SK-N-SH (cell line): ENCODE results near the gene PLEKHM1. TPM values are rescaled to one million over a fixed set of nuclear protein-coding genes. Genes with fewer than 3 reads are reported as not detected.

Source experiments
- CTCF ChIA-PET: fragments of 300-600, 350-600 bp; formaldehyde crosslinking; extraction: SDS; loops from one replicate; lab custom pipeline; 2021; lab: Yijun Ruan, JAX
- POLR2A ChIA-PET: fragments of 350-600 bp; sonication (Branson Sonifier 250); formaldehyde crosslinking; extraction: SDS; loops from one replicate; lab custom pipeline; 2020; ENCODE audit warnings: antibody characterized with exemption, inconsistent platforms; lab: Yijun Ruan, JAX
- DNase-seq: peaks from one replicate; pipeline ENCODE4 v3.0.0; 2012
- H2AFZ ChIP-seq: fragments of 200-600 bp; sonication (generic); 2 replicates; pipeline ENCODE4 v1.8.1; 2016; ENCODE audit warnings: antibody characterized with exemption, mild to moderate bottlenecking, low read depth
- H3F3A ChIP-seq: fragments of 200-600 bp; sonication (generic); replicated peaks from 2 replicates; pipeline ENCODE3; 2016; ENCODE audit warnings: antibody characterized with exemption, mild to moderate bottlenecking; ENCODE audit not compliant: insufficient read depth
- H3K27ac ChIP-seq, 2 experiments: fragments of 200-500 bp in 1 of 2; fragments of 200-600 bp in 1 of 2; sonication (Bioruptor generic) in 1 of 2; sonication (generic), shearing (Covaris generic) in 1 of 2; 2 replicates each; pipeline versions ENCODE4 v1.5.1 to v1.6.1; 2014 to 2016; ENCODE audit warnings: low read depth in 2 of 2, inconsistent platforms in 1 of 2, low read length in 1 of 2, mild to moderate bottlenecking in 1 of 2, mixed read lengths in 1 of 2
- H3K27me3 ChIP-seq: fragments of 200-600 bp; sonication (generic), shearing (Covaris generic); 2 replicates; pipeline ENCODE4 v1.6.1; 2016; ENCODE audit warnings: mixed run types; ENCODE audit not compliant: insufficient read depth
- H3K36me3 ChIP-seq, 2 experiments: fragments of 200-500 bp in 1 of 2; fragments of 200-600 bp in 1 of 2; sonication (Bioruptor generic) in 1 of 2; sonication (generic) in 1 of 2; replicated peaks in 1 of 2; 2 replicates each; pipeline versions ENCODE3 to v1.5.1; 2014 to 2016; ENCODE audit warnings: low read length in 1 of 2, mild to moderate bottlenecking in 1 of 2; ENCODE audit not compliant: insufficient read depth in 2 of 2, control insufficient read depth in 1 of 2
- H3K4me1 ChIP-seq, 2 experiments: fragments of 200-500 bp in 1 of 2; fragments of 200-600 bp in 1 of 2; sonication (Bioruptor generic) in 1 of 2; sonication (generic), shearing (Covaris generic) in 1 of 2; 2 replicates each; pipeline versions ENCODE4 v1.5.1 to v1.6.1; 2014 to 2016; ENCODE audit warnings: low read depth in 1 of 2, low read length in 1 of 2, mixed run types in 1 of 2; ENCODE audit not compliant: insufficient read depth in 2 of 2, control insufficient read depth in 1 of 2
- H3K4me2 ChIP-seq: fragments of 200-600 bp; sonication (generic), shearing (Covaris generic); 2 replicates; pipeline ENCODE4 v1.6.1; 2017; ENCODE audit warnings: mixed run types
- H3K4me3 ChIP-seq, 2 experiments: fragments of 200-500 bp in 1 of 2; fragments of 200-600 bp in 1 of 2; sonication (Bioruptor generic) in 1 of 2; sonication (generic), shearing (Covaris generic) in 1 of 2; 2 replicates each; pipeline versions ENCODE4 v1.5.1 to v1.8.1; 2014 to 2016; ENCODE audit warnings: low read depth in 2 of 2, inconsistent platforms in 1 of 2, low read length in 1 of 2, mild to moderate bottlenecking in 1 of 2, mixed read lengths in 1 of 2, moderate library complexity in 1 of 2
- H3K79me2 ChIP-seq: fragments of 200-600 bp; sonication (generic); 2 replicates; pipeline ENCODE4 v1.8.1; 2017; ENCODE audit warnings: mild to moderate bottlenecking; ENCODE audit not compliant: insufficient read depth
- H3K9ac ChIP-seq: fragments of 200-600 bp; sonication (generic); 2 replicates; pipeline ENCODE4 v1.6.1; 2017; ENCODE audit warnings: mixed run types
- H3K9me2 ChIP-seq: fragments of 200-600 bp; sonication (generic); 2 replicates; pipeline ENCODE4 v1.6.1; 2017; ENCODE audit warnings: mixed run types
- H3K9me3 ChIP-seq: fragments of 200-600 bp; sonication (generic); 2 replicates; pipeline ENCODE4 v1.6.1; 2017; ENCODE audit warnings: mixed run types, mild to moderate bottlenecking, moderate library complexity
- H4K20me1 ChIP-seq: fragments of 200-600 bp; sonication (generic); 2 replicates; pipeline ENCODE4 v1.6.1; 2017; ENCODE audit warnings: mild to moderate bottlenecking, mixed run types; ENCODE audit not compliant: insufficient read depth
- ELF1 ChIP-seq: IDR thresholded peaks from 2 replicates; pipeline ENCODE4 v1.4.0; 2012
- FOXJ3 ChIP-seq: sonication (generic); formaldehyde crosslinking; IDR thresholded peaks from 2 replicates; pipeline ENCODE4 v1.5.1; 2020; ENCODE audit warnings: mild to moderate bottlenecking, missing genetic modification reagents
- GABPA ChIP-seq: IDR thresholded peaks from 2 replicates; pipeline ENCODE4 v1.4.0; 2012; ENCODE audit warnings: low read depth, mild to moderate bottlenecking
- IRF3 ChIP-seq: fragments of 150-350 bp; IDR thresholded peaks from 2 replicates; pipeline ENCODE4 v1.6.1; 2016; ENCODE audit warnings: mild to moderate bottlenecking, low read depth, low read length
- MXI1 ChIP-seq: IDR thresholded peaks from 2 replicates; pipeline ENCODE4 v1.6.1; 2012; ENCODE audit warnings: mild to moderate bottlenecking, low read depth, low read length, improper control_type of control experiment
- NFIC ChIP-seq: IDR thresholded peaks from 2 replicates; pipeline ENCODE4 v1.4.0; 2012; ENCODE audit warnings: borderline replicate concordance
- NRF1 ChIP-seq: IDR thresholded peaks from 2 replicates; pipeline ENCODE4 v1.6.1; 2012; ENCODE audit warnings: low read depth, mild to moderate bottlenecking, low read length
- RFX5 ChIP-seq: IDR thresholded peaks from 2 replicates; pipeline ENCODE4 v1.6.1; 2012; ENCODE audit warnings: mild to moderate bottlenecking, improper control_type of control experiment, low read length
- SIN3A ChIP-seq: IDR thresholded peaks from 2 replicates; pipeline ENCODE4 v1.6.1; 2012; ENCODE audit warnings: low read depth, mild to moderate bottlenecking, low read length, moderate library complexity, borderline replicate concordance
- SMC3 ChIP-seq: IDR thresholded peaks from 2 replicates; pipeline ENCODE4 v1.6.1; 2012; ENCODE audit warnings: low read depth, low read length, improper control_type of control experiment
- TCF12 ChIP-seq: IDR thresholded peaks from 2 replicates; pipeline ENCODE4 v1.4.0; 2012
- USF2 ChIP-seq: fragments of 150-350 bp; IDR thresholded peaks from 2 replicates; pipeline ENCODE4 v1.6.1; 2017; ENCODE audit warnings: antibody characterized with exemption, low read length, low read depth, borderline replicate concordance
- YY1 ChIP-seq: IDR thresholded peaks from 2 replicates; pipeline ENCODE4 v1.4.0; 2012; ENCODE audit warnings: low read depth, mild to moderate bottlenecking
- WGBS: methylation state at CpG from one replicate; pipeline ENCODE4 v1.1.6; 2017; ENCODE audit warnings: low lambda C conversion rate; 5-methylcytosine and 5-hydroxymethylcytosine counted together
- polyA plus RNA-seq, 3 experiments: library from polyadenylated mRNA; depleted of rRNA; stranded (reverse); fragments of >200 nt; gene quantifications; 2 replicates each; pipeline ENCODE4 v1.2.3, GENCODE V29; 2012
- TF ChIP-seq, protein P1 (sequence below): IDR thresholded peaks from 2 replicates; pipeline ENCODE4 v1.4.0; 2012; ENCODE audit warnings: low read depth, borderline replicate concordance
- TF ChIP-seq, protein P2 (sequence below): fragments of 200-600 bp; sonication (generic); IDR thresholded peaks from 2 replicates; pipeline ENCODE4 v1.6.1; 2017; ENCODE audit warnings: antibody characterized with exemption, mild to moderate bottlenecking, moderate library complexity
- TF ChIP-seq, protein P3 (sequence below): IDR thresholded peaks from 2 replicates; pipeline ENCODE4 v1.4.0; 2012; ENCODE audit warnings: low read depth, borderline replicate concordance

The PLEKHM1 gene
- polyA plus RNA-seq, 1 of the 3 experiments (the other 2 are of a cell fraction), result 12.3 TPM

- TF ChIP-seq FOXJ3 (CRISPR knock-in tag) (no peak), RFX5 (no peak), USF2 (no peak), MXI1 (no peak), SIN3A (no peak)
- H3K4me3 ChIP-seq, result no peak overlapping the region
- ChIA-PET CTCF (interaction anchor here (0.5 to 15.6 kb wide), 23 partner anchors 9 to 462 kb away, joined by 3 to 260 read pairs (median 6); partner anchors contain the start of gene FMNL1), POLR2A (no interaction called here)
- H3K9me2 ChIP-seq, result no peaks in the 10 kb centered on the region
- H3K4me2 ChIP-seq, result no peak overlapping the region
- H3K27ac ChIP-seq, result no peak overlapping the region
- no peaks in the 10 kb centered on the region for H3K9me3 ChIP-seq
- H3K4me1 ChIP-seq, result peaks cover 0 to 8% of the 10 kb centered on the region in 2 experiments; a peak in 1 of 4 replicates
- no peaks in the 10 kb centered on the region for H3F3A ChIP-seq
- 90% methylated on average over 20 of the region's 60 CpGs for WGBS
- no peaks in the 10 kb centered on the region for H3K79me2 ChIP-seq
- H4K20me1 ChIP-seq, result no peaks in the 10 kb centered on the region
- H3K36me3 ChIP-seq, result no peaks in the 10 kb centered on the region
- H3K9ac ChIP-seq, result no peak overlapping the region
- DNase-seq, result no peak
- no peaks in the 10 kb centered on the region for H3K27me3 ChIP-seq
- H2AFZ ChIP-seq, result no peak overlapping the region
Observed at GRCh38 chr17:45395569-45396415, 94.7 kb downstream of the PLEKHM1 start.

GRCh38 chr17:45394913-45395568 lies 95.5 kb downstream of the PLEKHM1 start:
- Histone ChIP-seq H3K79me2 (no peaks in the 10 kb centered on the region), H2AFZ (peak overlapping the region; percentile 77; the same call in 1 of the 2 replicates), H3K4me1 (peaks cover 0 to 8% of the 10 kb centered on the region in 2 experiments; a peak in 1 of 4 replicates), H3K9me3 (no peaks in the 10 kb centered on the region), H3K27ac (no peak overlapping the region), H3F3A (no peaks in the 10 kb centered on the region), H3K9me2 (no peaks in the 10 kb centered on the region), H4K20me1 (no peaks in the 10 kb centered on the region), H3K4me2 (0 out of 2 replicates have a peak overlapping the region, but pooled peaks have one; percentile 34), H3K27me3 (no peaks in the 10 kb centered on the region), H3K36me3 (no peaks in the 10 kb centered on the region), H3K9ac (no peak overlapping the region), H3K4me3 (no peak overlapping the region; a peak in 1 of 4 replicates)
- POLR2A ChIA-PET, result no interaction called here
- CTCF ChIA-PET, result interaction anchor here (0.5 to 15.6 kb wide), 32 partner anchors 9 to 463 kb away, joined by 3 to 260 read pairs (median 4); partner anchors contain the start of genes ACBD4 and FMNL1
- peak; percentile 95 for DNase-seq
- 16% methylated on average over 20 of the region's 30 CpGs for WGBS
- TF ChIP-seq FOXJ3 (CRISPR knock-in tag), result no peak
- no peak for TF ChIP-seq GABPA
- peak; percentile 59 for TF ChIP-seq SMC3
- TF ChIP-seq, protein P1, sequence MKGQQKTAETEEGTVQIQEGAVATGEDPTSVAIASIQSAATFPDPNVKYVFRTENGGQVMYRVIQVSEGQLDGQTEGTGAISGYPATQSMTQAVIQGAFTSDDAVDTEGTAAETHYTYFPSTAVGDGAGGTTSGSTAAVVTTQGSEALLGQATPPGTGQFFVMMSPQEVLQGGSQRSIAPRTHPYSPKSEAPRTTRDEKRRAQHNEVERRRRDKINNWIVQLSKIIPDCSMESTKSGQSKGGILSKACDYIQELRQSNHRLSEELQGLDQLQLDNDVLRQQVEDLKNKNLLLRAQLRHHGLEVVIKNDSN, result no peak
- peak; percentile 59 for TF ChIP-seq NFIC
- no peak for TF ChIP-seq NRF1
- TF ChIP-seq YY1, result no peak
- TF ChIP-seq ELF1, result no peak
- no peak for TF ChIP-seq USF2
- no peak for TF ChIP-seq TCF12
- no peak for TF ChIP-seq IRF3
- TF ChIP-seq RFX5, result no peak
- TF ChIP-seq, protein P2, sequence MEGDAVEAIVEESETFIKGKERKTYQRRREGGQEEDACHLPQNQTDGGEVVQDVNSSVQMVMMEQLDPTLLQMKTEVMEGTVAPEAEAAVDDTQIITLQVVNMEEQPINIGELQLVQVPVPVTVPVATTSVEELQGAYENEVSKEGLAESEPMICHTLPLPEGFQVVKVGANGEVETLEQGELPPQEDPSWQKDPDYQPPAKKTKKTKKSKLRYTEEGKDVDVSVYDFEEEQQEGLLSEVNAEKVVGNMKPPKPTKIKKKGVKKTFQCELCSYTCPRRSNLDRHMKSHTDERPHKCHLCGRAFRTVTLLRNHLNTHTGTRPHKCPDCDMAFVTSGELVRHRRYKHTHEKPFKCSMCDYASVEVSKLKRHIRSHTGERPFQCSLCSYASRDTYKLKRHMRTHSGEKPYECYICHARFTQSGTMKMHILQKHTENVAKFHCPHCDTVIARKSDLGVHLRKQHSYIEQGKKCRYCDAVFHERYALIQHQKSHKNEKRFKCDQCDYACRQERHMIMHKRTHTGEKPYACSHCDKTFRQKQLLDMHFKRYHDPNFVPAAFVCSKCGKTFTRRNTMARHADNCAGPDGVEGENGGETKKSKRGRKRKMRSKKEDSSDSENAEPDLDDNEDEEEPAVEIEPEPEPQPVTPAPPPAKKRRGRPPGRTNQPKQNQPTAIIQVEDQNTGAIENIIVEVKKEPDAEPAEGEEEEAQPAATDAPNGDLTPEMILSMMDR, result peak; percentile 76
- TF ChIP-seq, protein P3, sequence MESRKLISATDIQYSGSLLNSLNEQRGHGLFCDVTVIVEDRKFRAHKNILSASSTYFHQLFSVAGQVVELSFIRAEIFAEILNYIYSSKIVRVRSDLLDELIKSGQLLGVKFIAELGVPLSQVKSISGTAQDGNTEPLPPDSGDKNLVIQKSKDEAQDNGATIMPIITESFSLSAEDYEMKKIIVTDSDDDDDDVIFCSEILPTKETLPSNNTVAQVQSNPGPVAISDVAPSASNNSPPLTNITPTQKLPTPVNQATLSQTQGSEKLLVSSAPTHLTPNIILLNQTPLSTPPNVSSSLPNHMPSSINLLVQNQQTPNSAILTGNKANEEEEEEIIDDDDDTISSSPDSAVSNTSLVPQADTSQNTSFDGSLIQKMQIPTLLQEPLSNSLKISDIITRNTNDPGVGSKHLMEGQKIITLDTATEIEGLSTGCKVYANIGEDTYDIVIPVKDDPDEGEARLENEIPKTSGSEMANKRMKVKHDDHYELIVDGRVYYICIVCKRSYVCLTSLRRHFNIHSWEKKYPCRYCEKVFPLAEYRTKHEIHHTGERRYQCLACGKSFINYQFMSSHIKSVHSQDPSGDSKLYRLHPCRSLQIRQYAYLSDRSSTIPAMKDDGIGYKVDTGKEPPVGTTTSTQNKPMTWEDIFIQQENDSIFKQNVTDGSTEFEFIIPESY, result no peak
- peak; percentile 35; the same call in 1 of the 2 replicates for TF ChIP-seq MXI1
